Hepatocyte (in vitro differentiated cells): ENCODE data around the gene UHRF1.

Source experiments
- EZH2 ChIP-seq: fragments of 200-600 bp; sonication (generic); IDR thresholded peaks from 2 replicates; pipeline ENCODE4 v1.6.1; 2016; ENCODE audit warnings: antibody characterized with exemption, mild to moderate bottlenecking, borderline replicate concordance
- EZH2phosphoT487 ChIP-seq: fragments of 200-600 bp; sonication (generic); IDR thresholded peaks from one replicate; pipeline ENCODE4 v1.6.1; 2018; ENCODE audit warnings: antibody characterized with exemption, mild to moderate bottlenecking, low read depth, moderate library complexity; ENCODE audit not compliant: unreplicated experiment, severe bottlenecking
- TF ChIP-seq, protein P1 (sequence below): fragments of 200-600 bp; sonication (generic); IDR thresholded peaks from 2 replicates; pipeline ENCODE4 v1.5.1; 2016; ENCODE audit warnings: antibody characterized with exemption, mild to moderate bottlenecking; ENCODE audit not compliant: poor library complexity

DNA sequence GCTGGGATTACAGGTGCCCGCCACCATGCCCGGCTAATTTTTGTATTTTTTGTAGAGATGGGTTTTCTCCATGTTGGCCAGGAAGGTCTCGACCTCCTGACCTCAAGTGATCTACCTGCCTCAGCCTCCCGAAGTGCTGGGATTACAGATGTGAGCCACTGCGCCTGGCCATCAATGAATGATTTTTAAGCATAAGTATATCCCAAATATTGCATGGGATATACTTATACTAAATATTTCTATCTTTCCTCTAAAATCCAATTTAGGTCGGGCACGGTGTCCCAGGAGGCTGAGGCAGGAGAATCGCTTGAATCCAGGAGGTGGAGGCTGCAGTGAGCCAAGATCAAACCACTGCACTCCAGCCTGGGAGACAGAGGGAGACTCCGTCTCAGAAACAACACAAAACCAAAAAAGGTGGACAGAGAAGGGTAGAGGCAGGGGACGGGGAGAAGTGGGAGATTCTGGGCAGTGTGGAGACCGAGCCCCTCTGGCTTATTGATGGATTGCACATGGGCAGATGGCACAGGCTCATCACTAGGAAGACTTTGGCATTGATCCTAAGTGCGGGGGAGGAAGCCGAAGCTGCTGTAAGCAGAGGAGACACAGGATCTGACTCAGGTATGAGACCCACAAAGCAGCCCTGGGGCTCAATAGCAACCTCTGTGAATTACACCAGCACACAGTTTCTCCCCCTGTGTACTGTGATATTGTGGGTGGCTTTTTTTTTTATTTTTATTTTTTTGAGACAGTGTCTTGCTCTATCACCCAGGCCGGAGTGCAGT is 20.1 kb upstream of the UHRF1 start:
- TF ChIP-seq, protein P1, sequence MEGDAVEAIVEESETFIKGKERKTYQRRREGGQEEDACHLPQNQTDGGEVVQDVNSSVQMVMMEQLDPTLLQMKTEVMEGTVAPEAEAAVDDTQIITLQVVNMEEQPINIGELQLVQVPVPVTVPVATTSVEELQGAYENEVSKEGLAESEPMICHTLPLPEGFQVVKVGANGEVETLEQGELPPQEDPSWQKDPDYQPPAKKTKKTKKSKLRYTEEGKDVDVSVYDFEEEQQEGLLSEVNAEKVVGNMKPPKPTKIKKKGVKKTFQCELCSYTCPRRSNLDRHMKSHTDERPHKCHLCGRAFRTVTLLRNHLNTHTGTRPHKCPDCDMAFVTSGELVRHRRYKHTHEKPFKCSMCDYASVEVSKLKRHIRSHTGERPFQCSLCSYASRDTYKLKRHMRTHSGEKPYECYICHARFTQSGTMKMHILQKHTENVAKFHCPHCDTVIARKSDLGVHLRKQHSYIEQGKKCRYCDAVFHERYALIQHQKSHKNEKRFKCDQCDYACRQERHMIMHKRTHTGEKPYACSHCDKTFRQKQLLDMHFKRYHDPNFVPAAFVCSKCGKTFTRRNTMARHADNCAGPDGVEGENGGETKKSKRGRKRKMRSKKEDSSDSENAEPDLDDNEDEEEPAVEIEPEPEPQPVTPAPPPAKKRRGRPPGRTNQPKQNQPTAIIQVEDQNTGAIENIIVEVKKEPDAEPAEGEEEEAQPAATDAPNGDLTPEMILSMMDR: no peak
- TF ChIP-seq EZH2phosphoT487: no peak
- TF ChIP-seq EZH2: no peak
